ENCODE measurements around the gene NFKB2.

The NFKB2 gene

DNA sequence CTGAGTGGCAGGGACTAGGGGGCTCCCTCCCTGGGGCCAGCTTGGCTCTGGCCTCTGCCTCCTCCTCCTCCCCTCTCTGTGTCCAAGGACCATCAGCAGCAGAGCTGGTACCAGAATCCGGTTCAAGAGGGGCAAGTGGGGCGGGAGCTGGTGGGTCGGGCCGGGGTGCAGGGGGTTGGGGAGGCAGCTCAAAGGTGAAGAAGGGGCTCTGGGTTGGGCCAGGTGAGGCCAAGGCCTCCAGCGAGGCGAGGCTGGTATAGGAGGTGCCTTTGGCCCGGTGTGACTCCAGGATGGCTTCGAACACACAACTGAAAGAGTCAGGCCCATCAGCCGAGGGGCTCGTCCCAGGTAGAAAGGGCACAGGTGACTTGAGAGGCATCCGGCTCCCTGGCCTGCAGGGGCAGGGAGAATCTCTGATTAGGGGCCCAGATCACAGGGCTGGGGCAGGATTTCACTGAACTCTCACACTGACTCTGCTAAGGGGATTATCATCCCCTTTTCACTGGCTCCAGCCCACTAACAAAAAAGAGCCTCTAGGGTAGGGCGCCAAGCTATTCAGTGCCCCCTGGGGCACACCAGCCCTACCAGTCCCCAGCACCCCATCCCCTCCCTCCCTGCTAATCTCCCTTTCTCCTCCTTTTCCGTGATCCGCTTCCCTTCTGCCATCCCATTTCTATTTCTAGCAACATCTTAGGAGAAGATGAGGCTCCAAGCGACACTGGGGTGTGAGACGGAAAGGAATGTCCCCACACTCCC lies 18.5 kb downstream of the NFKB2 start:
- TF ChIP-seq, protein P1, sequence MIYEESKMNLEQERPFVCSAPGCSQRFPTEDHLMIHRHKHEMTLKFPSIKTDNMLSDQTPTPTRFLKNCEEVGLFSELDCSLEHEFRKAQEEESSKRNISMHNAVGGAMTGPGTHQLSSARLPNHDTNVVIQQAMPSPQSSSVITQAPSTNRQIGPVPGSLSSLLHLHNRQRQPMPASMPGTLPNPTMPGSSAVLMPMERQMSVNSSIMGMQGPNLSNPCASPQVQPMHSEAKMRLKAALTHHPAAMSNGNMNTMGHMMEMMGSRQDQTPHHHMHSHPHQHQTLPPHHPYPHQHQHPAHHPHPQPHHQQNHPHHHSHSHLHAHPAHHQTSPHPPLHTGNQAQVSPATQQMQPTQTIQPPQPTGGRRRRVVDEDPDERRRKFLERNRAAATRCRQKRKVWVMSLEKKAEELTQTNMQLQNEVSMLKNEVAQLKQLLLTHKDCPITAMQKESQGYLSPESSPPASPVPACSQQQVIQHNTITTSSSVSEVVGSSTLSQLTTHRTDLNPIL (CRISPR knock-in tag; IDR thresholded peaks at IDR 0.05; ENCODE audit: low read depth): no peak
- TF ChIP-seq ARNTL (CRISPR knock-in tag; IDR thresholded peaks at IDR 0.05; ENCODE audit: borderline replicate concordance, low read depth): no peak
- no peak for ATAC-seq

DNA sequence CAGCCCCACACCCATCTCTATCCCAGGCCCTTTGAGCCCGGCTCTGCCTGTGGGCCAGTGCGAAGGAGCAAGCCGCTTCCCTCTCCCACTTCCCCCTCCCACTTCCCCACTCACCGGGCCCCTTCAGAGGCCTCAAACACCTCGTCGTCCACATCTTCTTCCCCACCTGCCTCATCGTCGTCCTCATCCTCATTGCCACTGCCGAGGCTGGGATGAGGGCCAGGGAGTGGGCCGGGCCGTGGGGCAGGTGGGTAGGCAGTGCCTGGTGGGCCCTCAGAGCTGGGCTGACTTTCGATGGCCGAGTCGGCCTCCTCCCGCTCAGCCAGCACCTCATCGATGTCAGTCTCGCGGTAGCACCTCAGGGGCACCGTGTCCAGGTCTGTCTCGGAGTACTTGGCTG lies 19.2 kb downstream of the NFKB2 start:
- TF ChIP-seq GLIS3 (CRISPR knock-in tag; IDR thresholded peaks at IDR 0.05) (no peak), ZFP3 (CRISPR knock-in tag; IDR thresholded peaks at IDR 0.05) (no peak), ZNF565 (CRISPR knock-in tag; conservative IDR thresholded peaks at IDR 0.05; ENCODE audit: low read depth) (no peak), BACH2 (CRISPR knock-in tag; IDR thresholded peaks at IDR 0.05; ENCODE audit: borderline replicate concordance) (no peak), ISL1 (CRISPR knock-in tag; IDR thresholded peaks at IDR 0.05) (no peak), ZNF70 (CRISPR knock-in tag; IDR thresholded peaks at IDR 0.05) (no peak), ZC3H10 (CRISPR knock-in tag; IDR thresholded peaks at IDR 0.05) (no peak), SNAI2 (CRISPR knock-in tag; IDR thresholded peaks at IDR 0.05) (no peak), TCF4 (CRISPR knock-in tag; IDR thresholded peaks at IDR 0.05; ENCODE audit: borderline replicate concordance) (no peak), TOX (CRISPR knock-in tag; IDR thresholded peaks at IDR 0.05; ENCODE audit: borderline replicate concordance) (no peak), RARB (CRISPR knock-in tag; IDR thresholded peaks at IDR 0.05) (no peak), ZNF8 (CRISPR knock-in tag; IDR thresholded peaks at IDR 0.05) (no peak), ARNTL (CRISPR knock-in tag; IDR thresholded peaks at IDR 0.05; ENCODE audit: borderline replicate concordance, low read depth) (no peak)
- TF ChIP-seq, protein P1 (CRISPR knock-in tag; IDR thresholded peaks at IDR 0.05; ENCODE audit: low read depth): no peak
- TF ChIP-seq, protein P2, sequence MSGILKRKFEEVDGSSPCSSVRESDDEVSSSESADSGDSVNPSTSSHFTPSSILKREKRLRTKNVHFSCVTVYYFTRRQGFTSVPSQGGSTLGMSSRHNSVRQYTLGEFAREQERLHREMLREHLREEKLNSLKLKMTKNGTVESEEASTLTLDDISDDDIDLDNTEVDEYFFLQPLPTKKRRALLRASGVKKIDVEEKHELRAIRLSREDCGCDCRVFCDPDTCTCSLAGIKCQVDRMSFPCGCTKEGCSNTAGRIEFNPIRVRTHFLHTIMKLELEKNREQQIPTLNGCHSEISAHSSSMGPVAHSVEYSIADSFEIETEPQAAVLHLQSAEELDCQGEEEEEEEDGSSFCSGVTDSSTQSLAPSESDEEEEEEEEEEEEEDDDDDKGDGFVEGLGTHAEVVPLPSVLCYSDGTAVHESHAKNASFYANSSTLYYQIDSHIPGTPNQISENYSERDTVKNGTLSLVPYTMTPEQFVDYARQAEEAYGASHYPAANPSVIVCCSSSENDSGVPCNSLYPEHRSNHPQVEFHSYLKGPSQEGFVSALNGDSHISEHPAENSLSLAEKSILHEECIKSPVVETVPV (CRISPR knock-in tag; IDR thresholded peaks at IDR 0.05): no peak
- TF ChIP-seq, protein P3, sequence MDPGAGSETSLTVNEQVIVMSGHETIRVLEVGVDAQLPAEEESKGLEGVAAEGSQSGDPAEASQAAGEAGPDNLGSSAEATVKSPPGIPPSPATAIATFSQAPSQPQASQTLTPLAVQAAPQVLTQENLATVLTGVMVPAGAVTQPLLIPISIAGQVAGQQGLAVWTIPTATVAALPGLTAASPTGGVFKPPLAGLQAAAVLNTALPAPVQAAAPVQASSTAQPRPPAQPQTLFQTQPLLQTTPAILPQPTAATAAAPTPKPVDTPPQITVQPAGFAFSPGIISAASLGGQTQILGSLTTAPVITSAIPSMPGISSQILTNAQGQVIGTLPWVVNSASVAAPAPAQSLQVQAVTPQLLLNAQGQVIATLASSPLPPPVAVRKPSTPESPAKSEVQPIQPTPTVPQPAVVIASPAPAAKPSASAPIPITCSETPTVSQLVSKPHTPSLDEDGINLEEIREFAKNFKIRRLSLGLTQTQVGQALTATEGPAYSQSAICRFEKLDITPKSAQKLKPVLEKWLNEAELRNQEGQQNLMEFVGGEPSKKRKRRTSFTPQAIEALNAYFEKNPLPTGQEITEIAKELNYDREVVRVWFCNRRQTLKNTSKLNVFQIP (CRISPR knock-in tag; IDR thresholded peaks at IDR 0.05; ENCODE audit: borderline replicate concordance, low read depth): no peak
- ATAC-seq: no peak

DNA sequence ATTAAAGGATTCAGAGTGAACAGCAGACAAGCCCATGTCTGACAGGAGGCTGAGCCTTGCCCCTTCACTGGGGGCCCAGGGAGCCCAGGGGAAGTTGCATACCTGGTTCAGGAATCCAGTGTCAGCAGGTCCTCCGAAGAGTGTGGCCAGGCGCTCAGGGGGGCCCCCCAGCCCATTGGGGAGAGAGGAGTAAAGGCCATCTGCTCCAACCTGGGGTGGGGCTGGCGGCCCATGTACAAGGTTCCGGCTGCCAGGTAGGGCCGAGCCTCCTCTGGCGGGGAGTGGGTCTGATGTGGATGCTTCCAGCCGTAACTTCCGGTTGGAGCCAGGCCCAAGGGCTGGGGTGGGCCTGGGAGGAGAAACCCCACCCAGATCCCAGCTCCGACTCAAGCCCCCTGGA lies 20.8 kb downstream of the NFKB2 start:
- TF ChIP-seq, protein P2 (CRISPR knock-in tag; IDR thresholded peaks at IDR 0.05): no peak
- TF ChIP-seq CSDC2 (CRISPR knock-in tag; IDR thresholded peaks at IDR 0.05) (no peak), ESRRG (CRISPR knock-in tag; IDR thresholded peaks at IDR 0.05) (no peak), SNAI2 (CRISPR knock-in tag; IDR thresholded peaks at IDR 0.05) (no peak), GLIS3 (CRISPR knock-in tag; IDR thresholded peaks at IDR 0.05) (no peak), ZNF8 (CRISPR knock-in tag; IDR thresholded peaks at IDR 0.05) (no peak), ISL1 (CRISPR knock-in tag; IDR thresholded peaks at IDR 0.05) (no peak)
- ATAC-seq: no peak

DNA sequence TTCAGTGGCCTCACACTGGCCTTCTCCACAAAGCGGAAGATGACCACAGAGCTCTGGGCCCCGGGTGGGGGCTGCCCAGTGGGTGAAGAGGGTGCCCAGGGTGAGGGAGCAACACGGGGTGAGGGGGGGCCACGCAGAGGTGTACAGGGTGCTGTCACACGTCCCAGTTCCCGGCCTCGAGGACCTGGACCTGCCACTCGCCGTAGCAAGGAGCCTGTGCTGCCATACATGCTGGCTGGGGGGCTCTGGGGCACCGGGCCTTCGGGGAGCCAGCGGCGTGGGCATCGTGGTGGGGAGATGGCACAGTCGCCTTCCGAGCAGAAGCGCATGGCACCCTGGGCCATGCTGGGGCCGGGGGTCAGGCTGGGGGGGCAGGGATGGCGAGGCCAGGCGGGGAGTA lies 21.2 kb downstream of the NFKB2 start:
- ATAC-seq: no peak
- TF ChIP-seq BACH2 (CRISPR knock-in tag; IDR thresholded peaks at IDR 0.05; ENCODE audit: borderline replicate concordance): no peak
- TF ChIP-seq RARB (CRISPR knock-in tag; IDR thresholded peaks at IDR 0.05): no peak
- no peak for TF ChIP-seq ZC3H10 (CRISPR knock-in tag; IDR thresholded peaks at IDR 0.05)
- TF ChIP-seq, protein P3 (CRISPR knock-in tag; IDR thresholded peaks at IDR 0.05; ENCODE audit: borderline replicate concordance, low read depth): no peak
- TF ChIP-seq PPARA (CRISPR knock-in tag; IDR thresholded peaks at IDR 0.05; ENCODE audit: borderline replicate concordance): no peak
- no peak for TF ChIP-seq ARNTL (CRISPR knock-in tag; IDR thresholded peaks at IDR 0.05; ENCODE audit: borderline replicate concordance, low read depth)
- TF ChIP-seq, protein P4, sequence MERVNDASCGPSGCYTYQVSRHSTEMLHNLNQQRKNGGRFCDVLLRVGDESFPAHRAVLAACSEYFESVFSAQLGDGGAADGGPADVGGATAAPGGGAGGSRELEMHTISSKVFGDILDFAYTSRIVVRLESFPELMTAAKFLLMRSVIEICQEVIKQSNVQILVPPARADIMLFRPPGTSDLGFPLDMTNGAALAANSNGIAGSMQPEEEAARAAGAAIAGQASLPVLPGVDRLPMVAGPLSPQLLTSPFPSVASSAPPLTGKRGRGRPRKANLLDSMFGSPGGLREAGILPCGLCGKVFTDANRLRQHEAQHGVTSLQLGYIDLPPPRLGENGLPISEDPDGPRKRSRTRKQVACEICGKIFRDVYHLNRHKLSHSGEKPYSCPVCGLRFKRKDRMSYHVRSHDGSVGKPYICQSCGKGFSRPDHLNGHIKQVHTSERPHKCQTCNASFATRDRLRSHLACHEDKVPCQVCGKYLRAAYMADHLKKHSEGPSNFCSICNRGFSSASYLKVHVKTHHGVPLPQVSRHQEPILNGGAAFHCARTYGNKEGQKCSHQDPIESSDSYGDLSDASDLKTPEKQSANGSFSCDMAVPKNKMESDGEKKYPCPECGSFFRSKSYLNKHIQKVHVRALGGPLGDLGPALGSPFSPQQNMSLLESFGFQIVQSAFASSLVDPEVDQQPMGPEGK (CRISPR knock-in tag; IDR thresholded peaks at IDR 0.05; ENCODE audit: borderline replicate concordance): no peak
- TF ChIP-seq ZNF8 (CRISPR knock-in tag; IDR thresholded peaks at IDR 0.05): no peak
- TF ChIP-seq TCF4 (CRISPR knock-in tag; IDR thresholded peaks at IDR 0.05; ENCODE audit: borderline replicate concordance): no peak
- no peak for TF ChIP-seq CSDC2 (CRISPR knock-in tag; IDR thresholded peaks at IDR 0.05)
- no peak for TF ChIP-seq ZNF565 (CRISPR knock-in tag; conservative IDR thresholded peaks at IDR 0.05; ENCODE audit: low read depth)

All from SK-N-SH treated with all-trans-retinoic acid at 6 μM for 48 hours (cell line).